H4 (cell line): ENCODE results near the gene CD37. TPM values are rescaled to one million over a fixed set of nuclear protein-coding genes. Genes with fewer than 3 reads are reported as not detected.
"Not testable (repeated sequence)": the region's sequence is repeated elsewhere in the genome, so short reads cannot be mapped to it uniquely, and the experiment has no call there.

Source experiments
- DNase-seq: peaks from one replicate; pipeline ENCODE4 v3.0.0-alpha.2; 2015; ENCODE audit warnings: low spot score
- total RNA-seq: library from RNA; depleted of rRNA; stranded (reverse); fragments of >200 nt; shearing (Covaris generic); gene quantifications from 2 replicates; pipeline ENCODE4 v1.2.3, GENCODE V29; 2014; rRNA removed

Gene CD37, protein sequence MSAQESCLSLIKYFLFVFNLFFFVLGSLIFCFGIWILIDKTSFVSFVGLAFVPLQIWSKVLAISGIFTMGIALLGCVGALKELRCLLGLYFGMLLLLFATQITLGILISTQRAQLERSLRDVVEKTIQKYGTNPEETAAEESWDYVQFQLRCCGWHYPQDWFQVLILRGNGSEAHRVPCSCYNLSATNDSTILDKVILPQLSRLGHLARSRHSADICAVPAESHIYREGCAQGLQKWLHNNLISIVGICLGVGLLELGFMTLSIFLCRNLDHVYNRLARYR
- not detected in 2 replicates for total RNA-seq

- DNase-seq: no peak
These were observed at the start of gene CD37 for GRCh38 chr19:49335071-49335783. CD37 (plus strand) TSS chr19:49335406; CDS start chr19:49335541, 135 bp downstream.

- DNase-seq: no peak
These were observed 48.0 kb upstream of the CD37 start for GRCh38 chr19:49287141-49287770.

DNA sequence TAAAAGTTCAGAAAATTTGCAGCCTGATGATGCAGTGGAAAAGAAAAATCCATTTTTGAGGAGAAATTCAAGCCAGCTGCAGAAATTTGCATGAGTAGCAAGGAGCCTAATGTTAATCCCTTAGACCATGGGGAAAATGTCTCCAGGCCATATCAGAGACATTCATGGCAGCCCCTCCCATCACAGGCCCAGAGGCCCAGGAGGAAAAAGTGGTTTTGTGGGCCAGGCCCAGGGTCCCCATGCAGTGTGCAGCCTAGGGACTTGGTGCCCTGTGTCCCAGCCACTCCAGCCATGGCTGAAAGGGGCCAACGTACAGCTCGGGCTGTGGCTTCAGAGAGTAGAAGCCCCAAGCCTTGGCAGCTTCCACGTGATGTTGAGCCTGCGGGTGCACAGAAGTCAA, 47.0 kb upstream of the CD37 start:
- not testable (repeated sequence) for DNase-seq

- DNase-seq: not testable (repeated sequence)
These were observed 45.9 kb upstream of the CD37 start for GRCh38 chr19:49289286-49289685.

GRCh38 chr19:49290517-49290916, 44.7 kb upstream of the CD37 start:
- no peak for DNase-seq

- DNase-seq: no peak
These were observed 40.8 kb upstream of the CD37 start for GRCh38 chr19:49294401-49294800.

DNA sequence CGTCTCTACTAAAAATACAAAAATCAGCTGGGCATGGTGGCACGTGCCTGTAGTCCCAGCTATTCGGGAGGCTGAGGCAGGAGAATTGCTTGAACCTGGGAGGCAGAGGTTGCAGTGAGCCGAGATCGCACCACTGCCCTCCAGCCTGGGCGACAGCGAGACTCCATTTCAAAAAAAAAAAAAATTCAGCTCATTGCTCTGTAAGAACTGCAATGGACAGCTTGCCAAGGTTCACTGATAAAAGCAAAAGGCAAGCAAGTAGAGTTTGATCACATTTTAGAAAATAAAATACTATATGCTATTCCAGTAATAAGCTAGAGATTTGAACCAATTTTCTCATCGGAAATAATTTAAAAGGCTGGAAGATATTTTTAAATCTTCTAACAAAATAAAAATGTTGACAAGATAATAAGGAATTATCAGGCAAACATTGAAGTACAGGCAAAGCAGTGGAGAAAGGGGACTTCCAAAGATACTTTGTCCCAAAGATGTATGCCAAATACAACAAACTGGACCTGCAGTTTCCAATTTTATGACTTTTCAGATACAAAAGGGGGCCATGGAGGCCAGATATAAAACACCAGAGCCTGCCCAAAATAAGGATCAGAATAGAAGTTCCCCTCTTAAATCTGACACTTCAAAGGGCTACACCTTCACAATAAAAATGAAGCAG, 39.9 kb upstream of the CD37 start:
- DNase-seq: no peak

DNA sequence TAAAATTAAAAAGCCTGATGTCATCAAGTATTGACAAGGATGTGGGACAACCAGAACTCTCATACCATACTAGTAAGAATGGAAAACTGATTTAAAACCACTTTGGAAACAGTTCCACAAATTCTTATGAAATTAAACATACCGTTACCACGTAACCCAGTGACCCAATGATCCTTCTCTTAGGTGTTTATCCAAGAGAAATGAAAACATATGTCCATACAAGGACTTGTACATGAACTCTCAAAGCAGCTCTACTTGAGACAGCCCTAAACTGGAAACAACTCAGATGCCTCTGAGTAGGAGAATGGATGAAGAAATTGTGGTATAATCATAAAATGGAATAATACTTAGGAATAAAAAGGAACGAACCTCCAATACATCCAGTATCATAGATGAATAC, 37.8 kb upstream of the CD37 start:
- DNase-seq: no peak

DNA sequence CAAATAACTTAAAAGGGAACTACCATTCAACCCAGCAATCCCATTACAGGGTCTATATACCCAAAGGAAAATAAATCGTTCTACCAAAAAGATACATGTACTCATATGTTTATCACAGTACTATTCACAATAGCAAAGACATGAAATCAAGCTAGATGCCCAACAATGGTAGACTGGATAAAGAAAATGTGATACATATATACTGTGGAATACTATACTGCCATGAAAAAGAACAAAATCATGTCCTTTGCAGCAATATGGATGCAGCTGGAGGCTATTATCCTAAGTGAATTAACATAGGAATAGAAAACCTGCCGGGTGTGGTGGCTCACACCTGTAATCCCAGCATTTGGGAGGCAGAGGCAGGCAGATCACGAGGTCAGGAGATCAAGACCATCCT, 36.6 kb upstream of the CD37 start:
- not testable (repeated sequence) for DNase-seq

GRCh38 chr19:49301165-49301865, 33.9 kb upstream of the CD37 start:
- peak; percentile 74 for DNase-seq

- DNase-seq: no peak
These were observed 33.3 kb upstream of the CD37 start for GRCh38 chr19:49301866-49302252.

DNA sequence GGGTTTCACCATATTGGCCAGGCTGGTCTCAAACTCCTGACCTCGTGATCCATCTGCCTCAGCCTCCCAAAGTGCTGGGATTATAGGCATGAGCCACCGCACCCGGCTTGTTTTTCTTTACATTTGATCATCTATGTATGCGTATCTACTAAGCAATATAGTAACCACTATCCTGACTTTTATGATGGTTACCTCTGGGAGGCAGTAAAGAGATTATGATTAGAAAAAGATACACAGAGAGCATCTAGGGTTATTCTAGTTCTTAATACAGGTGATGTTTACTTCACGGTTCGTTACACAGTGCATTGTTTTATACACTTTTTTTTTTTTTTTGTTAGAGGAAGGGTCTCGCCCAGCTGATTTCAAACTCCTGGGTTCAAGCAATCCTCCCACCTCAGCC, 28.5 kb upstream of the CD37 start:
- DNase-seq: not testable (repeated sequence)

DNA sequence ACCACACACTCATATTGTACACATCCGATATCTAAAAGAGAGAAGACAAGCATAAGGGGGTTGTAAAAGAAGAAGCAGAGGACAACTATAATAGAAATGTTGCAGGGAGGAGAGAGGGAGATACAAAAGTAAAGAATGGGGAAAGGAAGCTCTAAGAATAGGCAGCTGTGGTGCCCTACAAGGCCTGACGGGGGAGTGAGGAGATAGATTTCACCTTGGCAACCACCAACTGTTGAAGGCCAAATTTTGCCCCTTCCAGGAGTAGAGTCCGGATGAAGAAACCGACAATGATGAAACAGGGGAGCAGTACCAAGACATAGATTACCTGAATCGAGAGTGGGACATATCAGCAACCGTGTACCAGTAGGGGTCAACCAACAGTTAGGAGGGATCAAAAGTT, 26.1 kb upstream of the CD37 start:
- DNase-seq: no peak

GRCh38 chr19:49315111-49315510, 20.1 kb upstream of the CD37 start:
- DNase-seq: no peak

DNA sequence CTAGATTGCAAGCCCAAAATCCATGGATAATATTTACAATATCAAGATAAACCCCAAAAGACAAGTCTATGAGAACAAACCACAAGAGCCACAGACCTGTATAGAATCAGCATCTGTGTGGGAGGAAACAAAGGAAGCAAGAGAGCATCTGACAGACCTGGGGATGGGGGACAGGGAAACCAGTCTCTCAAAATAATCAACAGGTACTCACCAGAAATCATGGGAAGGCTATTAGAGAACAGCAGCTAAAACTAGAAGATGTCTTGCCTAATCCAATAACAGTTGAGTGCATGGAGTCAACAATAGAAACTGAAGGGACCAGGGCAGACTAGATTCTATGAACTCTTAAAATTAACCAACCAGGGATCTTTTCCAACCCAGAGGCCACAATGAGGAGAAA, 18.9 kb upstream of the CD37 start:
- DNase-seq: no peak

GRCh38 chr19:49318296-49318695, 16.9 kb upstream of the CD37 start:
- DNase-seq: no peak

DNA sequence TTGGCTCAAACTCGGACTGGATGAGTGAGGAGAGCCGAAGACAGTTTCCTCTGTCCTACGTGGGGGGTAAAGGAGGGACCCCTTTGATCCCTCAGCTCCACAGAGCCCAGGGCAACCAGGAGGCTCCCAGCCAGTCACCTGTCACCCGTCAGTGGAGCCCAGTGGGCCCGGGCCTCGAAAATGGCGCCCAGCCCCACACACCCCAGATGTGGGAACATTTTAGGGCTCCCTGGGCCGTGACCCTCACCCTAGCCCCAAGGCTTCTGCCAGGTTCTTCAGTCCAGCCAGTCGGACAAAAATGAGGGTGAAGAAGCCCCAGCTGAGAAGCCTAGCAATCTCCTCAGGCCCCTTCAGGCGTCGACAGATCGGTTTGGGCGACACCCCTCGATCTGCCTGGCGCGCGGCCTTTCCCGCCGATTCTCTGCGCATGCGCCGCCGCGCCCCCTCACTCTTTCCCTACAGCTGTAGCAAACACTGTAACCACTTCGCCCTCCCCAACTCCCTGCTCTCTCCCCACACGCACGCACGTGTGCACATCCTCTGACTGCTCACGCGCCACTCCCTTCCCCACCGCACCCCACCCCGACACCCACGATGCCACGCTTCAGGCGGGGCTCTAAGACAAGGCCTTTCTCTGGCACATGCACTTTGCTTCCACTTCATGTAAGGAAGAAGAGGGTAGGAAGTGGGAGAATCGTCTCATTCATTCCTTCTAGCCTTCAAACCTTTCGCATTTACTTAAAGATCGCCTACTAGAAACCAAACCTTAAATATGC, 10.2 kb upstream of the CD37 start, which contains the start of gene SLC6A16:
Gene SLC6A16, minus strand, starts transcription at position 391 of the 776 bp plus-strand sequence. CDS start 13,844 bp downstream, outside the sequence.
- no peak for DNase-seq

- DNase-seq: not testable (repeated sequence)
These were observed 9.4 kb upstream of the CD37 start for GRCh38 chr19:49325756-49326155.

DNA sequence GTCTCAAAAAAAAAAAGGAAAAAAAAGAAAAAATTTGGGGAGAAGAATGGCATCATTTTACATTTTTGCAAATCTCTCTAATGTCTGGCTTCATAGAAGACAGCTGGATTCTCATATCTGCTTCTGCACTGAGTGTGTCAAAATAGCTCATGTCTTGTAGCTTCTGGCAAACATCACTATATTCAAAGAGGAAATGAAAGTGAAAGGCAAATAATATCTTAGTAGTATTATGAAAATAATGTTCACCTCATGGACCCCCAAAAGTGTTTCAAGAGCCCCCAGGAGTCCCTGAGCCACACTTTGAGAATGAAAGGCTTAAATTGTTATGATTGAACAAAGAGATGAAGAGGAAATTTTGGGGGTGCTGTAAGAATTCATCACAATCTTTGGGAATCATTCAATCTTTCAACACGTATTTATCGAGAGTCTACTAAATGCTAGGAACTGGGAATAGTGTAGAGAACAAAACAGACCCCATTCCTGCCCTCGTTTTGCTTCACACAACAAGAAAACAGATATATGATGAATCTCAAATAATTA, 9.0 kb upstream of the CD37 start:
- no peak for DNase-seq

GRCh38 chr19:49327878-49328544, 7.2 kb upstream of the CD37 start:
- DNase-seq: peak; percentile 24
